Calu3 (cell line): Measurements from ENCODE around the gene SLC4A7. TPM values are rescaled to one million over a fixed set of nuclear protein-coding genes. Genes with fewer than 3 reads are reported as not detected.
"Not testable (repeated sequence)": the region's sequence is repeated elsewhere in the genome, so short reads cannot be mapped to it uniquely, and the experiment has no call there.

ENCODE experiments used
- Bru-seq: library from RNA; stranded (reverse); fragments of 400-500 nt; gene quantifications from one replicate; lab custom pipeline; 2021; lab: Mats Ljungman, UMichigan
- BruChase-seq, 2 experiments: library from RNA; stranded (reverse); fragments of 400-500 nt; gene quantifications; one replicate each; lab custom pipeline; 2021; lab: Mats Ljungman, UMichigan
- BruUV-seq: library from RNA; stranded (reverse); fragments of 400-500 nt; replicated peaks from 2 replicates; lab custom pipeline; 2021; lab: Mats Ljungman, UMichigan
- CTCF ChIA-PET: fragments of 300-600 bp; sonication (Branson Sonifier 250); formaldehyde crosslinking; loops from one replicate; lab custom pipeline; 2022; ENCODE audit warnings: antibody characterized with exemption; lab: Charles Lee
- DNase-seq: peaks from one replicate; pipeline ENCODE4 v3.0.0; 2022
- H3K27ac Mint-ChIP-seq: one replicate; pipeline ENCODE4 v1.8.0; 2022; ENCODE audit warnings: mixed read lengths; ENCODE audit not compliant: unreplicated experiment
- H3K27me3 Mint-ChIP-seq: one replicate; pipeline ENCODE4 v1.8.0; 2022; ENCODE audit warnings: mixed read lengths; ENCODE audit not compliant: unreplicated experiment
- H3K36me3 Mint-ChIP-seq: one replicate; pipeline ENCODE4 v1.8.0; 2022; ENCODE audit warnings: mild to moderate bottlenecking, moderate library complexity, mixed read lengths; ENCODE audit not compliant: insufficient read depth, unreplicated experiment
- H3K4me1 Mint-ChIP-seq: one replicate; pipeline ENCODE4 v1.8.0; 2022; ENCODE audit warnings: mild to moderate bottlenecking, low read depth, mixed read lengths; ENCODE audit not compliant: unreplicated experiment
- H3K4me3 Mint-ChIP-seq: one replicate; pipeline ENCODE4 v1.8.0; 2022; ENCODE audit warnings: mild to moderate bottlenecking, low read depth, moderate library complexity, mixed read lengths; ENCODE audit not compliant: unreplicated experiment
- H3K9me3 Mint-ChIP-seq: one replicate; pipeline ENCODE4 v1.8.0; 2022; ENCODE audit warnings: low read depth, mixed read lengths; ENCODE audit not compliant: unreplicated experiment
- intact Hi-C: fragments of 100-400 bp; cut with micrococcal nuclease; formaldehyde crosslinking; loops from one replicate; pipeline ENCODE4 v1.10.0; 2022; ENCODE audit not compliant: unreplicated experiment
- long read RNA-seq: library from polyadenylated mRNA; stranded (forward); transcript quantifications from one replicate; pipeline ENCODE4 v2.0.0, GENCODE V29; 2022
- total RNA-seq: library from RNA; stranded (reverse); gene quantifications from 2 replicates; pipeline ENCODE4 v1.2.3, GENCODE V29; 2022
- TF ChIP-seq, protein P1 (sequence below): fragments of 200-600 bp; IDR thresholded peaks from one replicate; pipeline ENCODE4 v1.8.0; 2022; ENCODE audit warnings: antibody characterized with exemption; ENCODE audit not compliant: unreplicated experiment

The SLC4A7 gene
- total RNA-seq = 39.0 and 61.6 TPM in 2 replicates
- Bru-seq, nascent RNA = percentile 92 among the genes with signal in this experiment
- BruChase-seq, experiment 1, labeled RNA remaining after a 6-hour chase = percentile 88 among the genes with signal in this experiment
- percentile 89 among the genes with signal in this experiment for BruChase-seq, experiment 2, labeled RNA remaining after a 2-hour chase
- long read RNA-seq, partial matches to known transcripts = 0 of 8 reads
- long read RNA-seq, other reads (novel, unspliced or antisense) = 7 of 8 reads

DNA sequence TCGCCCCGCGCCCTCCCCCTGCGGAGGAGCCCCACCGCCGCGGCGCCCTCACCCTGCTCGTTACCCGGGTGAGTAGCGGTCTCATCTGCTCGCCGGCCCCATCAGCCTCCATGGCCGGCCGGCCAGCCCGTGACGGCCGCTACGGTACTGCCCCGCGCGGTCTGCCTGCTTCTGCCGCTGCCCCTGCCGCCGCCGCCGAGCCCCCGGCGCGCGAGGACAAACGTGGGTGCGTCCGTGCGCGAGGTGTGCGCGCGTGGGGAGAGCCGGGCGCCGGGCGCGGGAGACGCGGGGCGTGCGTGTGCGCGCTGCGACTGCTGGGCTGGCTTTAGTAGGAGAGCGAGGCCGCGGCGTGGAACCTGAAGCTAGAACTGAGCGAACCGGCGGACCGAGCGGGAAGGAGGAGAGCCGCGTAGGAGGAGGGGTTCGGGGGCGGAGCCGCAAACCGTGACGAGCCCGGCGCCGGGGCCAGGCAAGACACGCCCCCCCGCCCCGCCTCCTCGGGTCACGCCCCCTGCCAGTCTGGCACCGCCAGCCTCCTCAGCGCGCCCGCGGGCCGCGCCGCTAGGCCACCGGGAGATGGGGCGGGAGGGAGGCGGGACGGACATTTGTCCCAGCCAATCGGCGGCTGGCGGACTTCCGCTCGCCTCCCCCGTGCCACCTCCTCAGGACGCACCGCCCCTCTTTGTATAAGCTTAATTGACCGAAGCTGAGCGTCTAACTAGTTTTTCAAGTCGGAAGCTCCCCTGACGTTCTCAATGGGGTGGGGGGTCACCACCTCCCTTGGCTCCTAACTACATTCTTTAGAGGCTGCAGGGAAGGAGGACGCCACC is at the start of gene SLC4A7:
SLC4A7 (minus strand) TSS at position 370 of the 830 bp plus-strand sequence; CDS start at position 112, 258 bp downstream.
- no peaks in the 10 kb centered on the region for H3K27me3 Mint-ChIP-seq
- H3K4me1 Mint-ChIP-seq = peaks cover 12% of the 10 kb centered on the region
- TF ChIP-seq, protein P1, sequence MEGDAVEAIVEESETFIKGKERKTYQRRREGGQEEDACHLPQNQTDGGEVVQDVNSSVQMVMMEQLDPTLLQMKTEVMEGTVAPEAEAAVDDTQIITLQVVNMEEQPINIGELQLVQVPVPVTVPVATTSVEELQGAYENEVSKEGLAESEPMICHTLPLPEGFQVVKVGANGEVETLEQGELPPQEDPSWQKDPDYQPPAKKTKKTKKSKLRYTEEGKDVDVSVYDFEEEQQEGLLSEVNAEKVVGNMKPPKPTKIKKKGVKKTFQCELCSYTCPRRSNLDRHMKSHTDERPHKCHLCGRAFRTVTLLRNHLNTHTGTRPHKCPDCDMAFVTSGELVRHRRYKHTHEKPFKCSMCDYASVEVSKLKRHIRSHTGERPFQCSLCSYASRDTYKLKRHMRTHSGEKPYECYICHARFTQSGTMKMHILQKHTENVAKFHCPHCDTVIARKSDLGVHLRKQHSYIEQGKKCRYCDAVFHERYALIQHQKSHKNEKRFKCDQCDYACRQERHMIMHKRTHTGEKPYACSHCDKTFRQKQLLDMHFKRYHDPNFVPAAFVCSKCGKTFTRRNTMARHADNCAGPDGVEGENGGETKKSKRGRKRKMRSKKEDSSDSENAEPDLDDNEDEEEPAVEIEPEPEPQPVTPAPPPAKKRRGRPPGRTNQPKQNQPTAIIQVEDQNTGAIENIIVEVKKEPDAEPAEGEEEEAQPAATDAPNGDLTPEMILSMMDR = no peak
- H3K27ac Mint-ChIP-seq = peak within 1 kb of the TSS; percentile 88
- peak; percentile 99 for DNase-seq
- H3K9me3 Mint-ChIP-seq = no peaks in the 10 kb centered on the region
- H3K4me3 Mint-ChIP-seq = peak within 1 kb of the TSS; percentile 97
- BruUV-seq = no TSS peak
- intact Hi-C loops = loop anchor here (5.0 kb wide), 2 partner anchors 48 to 158 kb away; no protein-coding TSS in a partner anchor
- H3K36me3 Mint-ChIP-seq = peaks cover 23% of the 10 kb centered on the region
- CTCF ChIA-PET = interaction anchor here (0.7 to 1.0 kb wide), 3 partner anchors 107 to 1029 kb away, joined by 3 to 6 read pairs (median 5); no protein-coding TSS in a partner anchor

DNA sequence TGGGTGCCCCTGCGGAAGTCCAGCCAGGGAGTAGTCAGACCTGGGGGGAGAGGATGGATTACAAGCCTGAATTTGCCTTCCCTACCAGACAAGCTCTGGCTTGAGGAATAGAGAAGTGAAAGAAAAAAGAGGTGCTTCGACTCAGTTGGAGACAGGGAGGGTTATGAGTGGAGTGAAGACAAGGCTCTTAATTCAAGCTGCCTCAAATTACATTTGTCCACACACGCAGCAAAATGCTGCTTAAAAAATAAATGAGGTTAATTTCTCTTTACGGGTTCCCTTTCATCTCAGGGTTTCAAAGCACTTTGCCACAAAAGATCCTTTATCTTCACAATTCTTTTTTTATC is 49.0 kb upstream of the SLC4A7 start:
- no peaks in the 10 kb centered on the region for H3K27me3 Mint-ChIP-seq
- no peaks in the 10 kb centered on the region for H3K36me3 Mint-ChIP-seq
- CTCF ChIA-PET = interaction anchor here (0.9 kb wide), 1 partner anchor 15 kb away, joined by 3 read pairs; no protein-coding TSS in a partner anchor
- TF ChIP-seq, protein P1 = no peak
- H3K4me3 Mint-ChIP-seq = no peak overlapping the region
- peak overlapping the region; percentile 72 for H3K27ac Mint-ChIP-seq
- DNase-seq = no peak
- H3K9me3 Mint-ChIP-seq = no peaks in the 10 kb centered on the region
- H3K4me1 Mint-ChIP-seq = peaks cover 50% of the 10 kb centered on the region
- BruUV-seq = no TSS peak
- intact Hi-C loops = loop anchor here (5.0 to 10.0 kb wide), 2 partner anchors 51 to 72 kb away; partner anchors contain the start of gene SLC4A7

DNA sequence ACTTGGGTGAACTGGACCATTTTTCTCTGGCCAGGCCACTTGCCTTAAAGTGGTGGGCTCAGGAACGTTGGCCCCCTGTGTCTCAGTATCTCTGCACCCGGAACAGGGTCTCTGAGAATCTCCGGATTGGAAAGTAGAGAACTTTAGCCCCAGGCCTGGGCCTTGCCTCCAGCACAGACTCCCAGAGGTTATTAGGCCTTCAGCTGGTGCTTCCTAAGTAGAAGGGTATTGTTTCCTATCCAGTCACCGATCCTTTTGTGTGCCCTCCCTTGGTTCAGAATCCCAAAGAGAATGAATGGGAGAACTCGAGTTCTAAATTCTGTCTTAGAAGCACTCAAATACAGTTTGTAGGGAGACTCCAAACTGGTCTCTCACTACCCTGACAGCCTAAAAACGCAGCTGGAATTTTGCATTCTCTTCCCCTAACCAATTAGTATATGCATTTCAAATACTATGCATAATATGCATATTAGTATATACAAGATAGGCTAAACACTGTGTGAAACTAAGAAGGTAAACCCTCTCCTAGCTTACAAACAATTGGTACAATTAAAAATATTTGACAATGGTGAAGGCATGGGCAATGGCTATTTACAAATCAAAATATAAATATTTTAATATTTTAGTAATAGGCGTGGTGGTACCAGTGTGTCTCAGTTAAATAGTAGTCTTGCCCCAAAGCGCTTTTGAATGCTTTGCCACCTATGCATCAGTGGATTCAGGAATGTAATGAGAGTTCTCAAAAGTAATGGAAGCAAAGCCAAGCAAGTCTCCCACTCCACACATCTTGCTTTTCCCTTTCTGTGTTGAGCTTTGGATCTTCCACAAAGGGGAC is 48.5 kb upstream of the SLC4A7 start:
- TF ChIP-seq, protein P1 = no peak
- peaks cover 50% of the 10 kb centered on the region for H3K4me1 Mint-ChIP-seq
- no peaks in the 10 kb centered on the region for H3K36me3 Mint-ChIP-seq
- no peak for DNase-seq
- H3K27me3 Mint-ChIP-seq = no peaks in the 10 kb centered on the region
- intact Hi-C loops = loop anchor here (5.0 to 10.0 kb wide), 2 partner anchors 50 to 72 kb away; partner anchors contain the start of gene SLC4A7
- no TSS peak for BruUV-seq
- CTCF ChIA-PET = no interaction called here
- H3K4me3 Mint-ChIP-seq = no peak overlapping the region
- H3K27ac Mint-ChIP-seq = no peak overlapping the region
- no peaks in the 10 kb centered on the region for H3K9me3 Mint-ChIP-seq

DNA sequence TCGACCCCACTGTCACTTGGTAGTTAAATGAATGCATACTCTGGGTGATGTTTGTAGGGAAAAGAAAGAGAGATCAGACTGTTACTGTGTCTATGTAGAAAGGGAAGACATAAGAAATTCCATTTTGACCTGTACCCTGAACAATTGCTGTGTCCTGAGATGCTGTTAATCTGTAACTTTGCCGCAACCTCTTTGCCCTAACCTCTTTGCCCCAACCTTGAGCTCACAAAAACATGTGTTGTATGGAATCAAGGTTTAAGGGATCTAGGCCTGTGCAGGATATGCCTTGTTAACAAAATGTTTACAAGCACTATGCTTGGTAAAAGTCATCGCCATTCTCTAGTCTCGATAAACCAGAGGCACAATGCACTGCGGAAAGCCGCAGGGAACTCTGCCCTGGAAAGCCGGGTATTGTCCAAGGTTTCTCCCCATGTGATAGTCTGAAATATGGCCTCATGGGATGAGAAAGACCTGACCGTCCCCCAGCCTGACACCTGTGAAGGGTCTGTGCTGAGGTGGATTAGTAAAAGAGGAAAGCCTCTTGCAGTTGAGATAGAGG is 47.1 kb upstream of the SLC4A7 start:
- CTCF ChIA-PET = interaction anchor here (0.7 kb wide), 1 partner anchor 49 kb away, joined by 3 read pairs; no protein-coding TSS in a partner anchor
- not testable (repeated sequence) for BruUV-seq, H3K27ac Mint-ChIP-seq, H3K36me3 Mint-ChIP-seq, DNase-seq, H3K27me3 Mint-ChIP-seq, H3K9me3 Mint-ChIP-seq, H3K4me3 Mint-ChIP-seq
- H3K4me1 Mint-ChIP-seq = peaks cover 45% of the 10 kb centered on the region
- intact Hi-C loops = loop anchor here (5.0 to 10.0 kb wide), 2 partner anchors 49 to 74 kb away; partner anchors contain the start of gene SLC4A7
